Parathyroid adenoma (tissue), 2 donors: ENCODE results near the gene ANO6.

ENCODE experiments used
- H2AFZ ChIP-seq: fragments of 300-600 bp; sonication (generic); one replicate; pipeline ENCODE4 v1.7.0; 2017; ENCODE audit warnings: antibody characterized with exemption, mild to moderate bottlenecking
- H3K27ac ChIP-seq: fragments of 300-600 bp; sonication (generic); one replicate; pipeline ENCODE4 v1.7.0; 2017
- H3K27me3 ChIP-seq: fragments of 300-600 bp; sonication (generic); one replicate; pipeline ENCODE4 v1.7.0; 2017; ENCODE audit warnings: low read length; ENCODE audit not compliant: control insufficient read depth, insufficient read depth
- H3K36me3 ChIP-seq: fragments of 300-600 bp; sonication (generic); one replicate; pipeline ENCODE4 v1.7.0; 2017; ENCODE audit warnings: low read length; ENCODE audit not compliant: control insufficient read depth, insufficient read depth
- H3K4me1 ChIP-seq: fragments of 300-600 bp; sonication (generic); one replicate; pipeline ENCODE4 v1.7.0; 2017; ENCODE audit warnings: control low read depth
- H3K4me2 ChIP-seq: fragments of 300-600 bp; sonication (generic); one replicate; pipeline ENCODE4 v1.7.0; 2017; ENCODE audit warnings: low read length
- H3K4me3 ChIP-seq: fragments of 300-600 bp; sonication (generic); one replicate; pipeline ENCODE4 v1.7.0; 2017; ENCODE audit warnings: low read depth, low read length
- H3K79me2 ChIP-seq: fragments of 300-600 bp; sonication (generic); one replicate; pipeline ENCODE4 v1.7.0; 2017; ENCODE audit warnings: control low read depth
- H3K9ac ChIP-seq: fragments of 300-600 bp; sonication (generic); one replicate; pipeline ENCODE4 v1.7.0; 2017; ENCODE audit warnings: mild to moderate bottlenecking
- H3K9me3 ChIP-seq: fragments of 300-600 bp; sonication (generic); one replicate; pipeline ENCODE4 v1.7.0; 2017; ENCODE audit warnings: low read length; ENCODE audit not compliant: control insufficient read depth
- CTCF ChIP-seq: fragments of 300-600 bp; sonication (generic); IDR thresholded peaks from one replicate; pipeline ENCODE4 v1.7.0; 2017; ENCODE audit warnings: antibody characterized with exemption, mild to moderate bottlenecking
- donor health status: primary hyperparathyroidism.

The ANO6 gene

GRCh38 chr12:45336331-45336730, 120.4 kb downstream of the ANO6 start:
- Histone ChIP-seq H3K4me1 (peaks cover 5% of the 10 kb centered on the region), H3K9me3 (no peaks in the 10 kb centered on the region), H2AFZ (no peak overlapping the region), H3K4me3 (no peak overlapping the region), H3K9ac (no peak overlapping the region), H3K4me2 (no peak overlapping the region), H3K36me3 (no peaks in the 10 kb centered on the region), H3K79me2 (peaks cover 2% of the 10 kb centered on the region), H3K27me3 (no peaks in the 10 kb centered on the region), H3K27ac (no peak overlapping the region)
- no peak for TF ChIP-seq CTCF

GRCh38 chr12:45336762-45337596, 121.1 kb downstream of the ANO6 start:
- peaks cover 2% of the 10 kb centered on the region for H3K79me2 ChIP-seq
- H3K9ac ChIP-seq, result no peak overlapping the region
- H3K4me2 ChIP-seq, result no peak overlapping the region
- no peak overlapping the region for H2AFZ ChIP-seq
- H3K4me1 ChIP-seq, result peaks cover 9% of the 10 kb centered on the region
- no peak for TF ChIP-seq CTCF
- H3K9me3 ChIP-seq, result no peaks in the 10 kb centered on the region
- no peaks in the 10 kb centered on the region for H3K27me3 ChIP-seq
- no peak overlapping the region for H3K27ac ChIP-seq
- no peak overlapping the region for H3K4me3 ChIP-seq
- H3K36me3 ChIP-seq, result no peaks in the 10 kb centered on the region

- no peaks in the 10 kb centered on the region for H3K27me3 ChIP-seq
- H3K36me3 ChIP-seq, result no peaks in the 10 kb centered on the region
- no peaks in the 10 kb centered on the region for H3K9me3 ChIP-seq
- H3K27ac ChIP-seq, result no peak overlapping the region
- peaks cover 9% of the 10 kb centered on the region for H3K4me1 ChIP-seq
- H3K79me2 ChIP-seq, result peaks cover 2% of the 10 kb centered on the region
- no peak overlapping the region for H3K4me3 ChIP-seq
- no peak overlapping the region for H3K4me2 ChIP-seq
- no peak overlapping the region for H3K9ac ChIP-seq
- no peak for TF ChIP-seq CTCF
- no peak overlapping the region for H2AFZ ChIP-seq
Observed at GRCh38 chr12:45337835-45338234, 121.9 kb downstream of the ANO6 start.

- Histone ChIP-seq H3K27ac (no peak overlapping the region), H3K4me2 (no peak overlapping the region), H3K36me3 (no peaks in the 10 kb centered on the region), H3K79me2 (peaks cover 2% of the 10 kb centered on the region), H3K9me3 (no peaks in the 10 kb centered on the region), H3K9ac (no peak overlapping the region), H3K4me1 (peaks cover 9% of the 10 kb centered on the region), H2AFZ (no peak overlapping the region), H3K27me3 (no peaks in the 10 kb centered on the region), H3K4me3 (no peak overlapping the region)
- no peak for TF ChIP-seq CTCF
Observed at GRCh38 chr12:45338272-45338671, 122.4 kb downstream of the ANO6 start.

GRCh38 chr12:45339035-45339434, 123.1 kb downstream of the ANO6 start:
- H3K79me2 ChIP-seq, result peaks cover 2% of the 10 kb centered on the region
- peaks cover 9% of the 10 kb centered on the region for H3K4me1 ChIP-seq
- no peak overlapping the region for H2AFZ ChIP-seq
- TF ChIP-seq CTCF, result no peak
- H3K36me3 ChIP-seq, result no peaks in the 10 kb centered on the region
- no peak overlapping the region for H3K9ac ChIP-seq
- H3K27me3 ChIP-seq, result no peaks in the 10 kb centered on the region
- no peak overlapping the region for H3K4me2 ChIP-seq
- no peak overlapping the region for H3K27ac ChIP-seq
- no peaks in the 10 kb centered on the region for H3K9me3 ChIP-seq
- H3K4me3 ChIP-seq, result no peak overlapping the region
